NOMO-1 (cell line): Measurements from ENCODE around the gene HES5.

Source experiments
- DNase-seq, 2 experiments: peaks; one replicate each; lab custom pipeline; 2025; ENCODE audit not compliant: unreplicated experiment in 2 of 2; lab: John Stamatoyannopoulos, UW

Gene HES5

GRCh38 chr1:2483026-2483425 lies 47.0 kb downstream of the HES5 start:
- no peak for DNase-seq

- no peak for DNase-seq
Measured at GRCh38 chr1:2482588-2482987, 47.5 kb downstream of the HES5 start.

GRCh38 chr1:2481885-2482284 lies 48.2 kb downstream of the HES5 start:
- DNase-seq, result no peak

- no peak for DNase-seq
Measured at GRCh38 chr1:2480986-2481364, 49.1 kb downstream of the HES5 start.

GRCh38 chr1:2480236-2480985 lies 49.7 kb downstream of the HES5 start:
- DNase-seq, result no peak

GRCh38 chr1:2479618-2480017 lies 50.4 kb downstream of the HES5 start:
- DNase-seq, result no peak

- no peak for DNase-seq
Measured at GRCh38 chr1:2479186-2479585, 50.9 kb downstream of the HES5 start.
